ENCODE data around the gene CBX6. TPM values are rescaled to one million over a fixed set of nuclear protein-coding genes. Genes with fewer than 3 reads are reported as not detected.

CBX6 gene
- total RNA-seq, 1 donor, result 87.7 TPM

DNA sequence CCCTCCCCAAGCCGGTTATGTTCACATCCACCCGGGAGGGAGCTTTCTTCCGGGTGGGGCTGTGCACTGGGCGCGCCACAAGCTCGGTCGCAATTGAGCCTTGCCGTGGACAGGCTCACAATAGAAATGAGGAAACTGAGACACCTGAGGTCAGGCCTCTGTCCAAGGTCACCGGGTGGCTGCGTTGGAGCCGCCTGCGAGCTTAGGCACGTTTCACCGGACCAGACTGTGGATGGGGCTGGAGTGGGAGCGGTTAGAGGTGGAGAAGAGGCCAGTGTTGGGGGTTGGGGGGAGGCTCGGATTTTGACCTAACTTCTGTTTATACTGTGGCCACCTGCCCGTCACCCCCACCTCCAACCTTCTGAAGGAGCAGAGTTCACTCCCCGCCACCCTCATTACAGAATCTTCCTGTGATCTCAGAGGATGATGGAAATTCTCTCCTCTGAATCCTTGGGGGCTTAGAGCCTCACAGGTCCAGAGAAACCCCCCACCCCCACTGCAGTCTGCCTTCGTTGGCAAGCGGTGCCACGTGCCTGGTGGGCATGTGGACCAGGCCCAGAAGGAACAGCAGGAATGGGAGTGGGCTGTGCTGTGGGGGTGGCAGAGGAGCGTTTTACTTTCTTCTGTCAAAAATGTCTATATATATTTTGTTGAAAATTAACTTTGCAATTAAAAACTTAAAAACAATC lies 27.6 kb downstream of the CBX6 start:
- DNase-seq (ENCODE audit: low read depth), result no peak
- TF ChIP-seq, protein P1, sequence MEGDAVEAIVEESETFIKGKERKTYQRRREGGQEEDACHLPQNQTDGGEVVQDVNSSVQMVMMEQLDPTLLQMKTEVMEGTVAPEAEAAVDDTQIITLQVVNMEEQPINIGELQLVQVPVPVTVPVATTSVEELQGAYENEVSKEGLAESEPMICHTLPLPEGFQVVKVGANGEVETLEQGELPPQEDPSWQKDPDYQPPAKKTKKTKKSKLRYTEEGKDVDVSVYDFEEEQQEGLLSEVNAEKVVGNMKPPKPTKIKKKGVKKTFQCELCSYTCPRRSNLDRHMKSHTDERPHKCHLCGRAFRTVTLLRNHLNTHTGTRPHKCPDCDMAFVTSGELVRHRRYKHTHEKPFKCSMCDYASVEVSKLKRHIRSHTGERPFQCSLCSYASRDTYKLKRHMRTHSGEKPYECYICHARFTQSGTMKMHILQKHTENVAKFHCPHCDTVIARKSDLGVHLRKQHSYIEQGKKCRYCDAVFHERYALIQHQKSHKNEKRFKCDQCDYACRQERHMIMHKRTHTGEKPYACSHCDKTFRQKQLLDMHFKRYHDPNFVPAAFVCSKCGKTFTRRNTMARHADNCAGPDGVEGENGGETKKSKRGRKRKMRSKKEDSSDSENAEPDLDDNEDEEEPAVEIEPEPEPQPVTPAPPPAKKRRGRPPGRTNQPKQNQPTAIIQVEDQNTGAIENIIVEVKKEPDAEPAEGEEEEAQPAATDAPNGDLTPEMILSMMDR (IDR thresholded peaks at IDR 0.05; ENCODE audit: insufficient read depth, low read length), result no peak
- no peak overlapping the region for H3K4me3 ChIP-seq (ENCODE audit: low read depth, low read length)

DNA sequence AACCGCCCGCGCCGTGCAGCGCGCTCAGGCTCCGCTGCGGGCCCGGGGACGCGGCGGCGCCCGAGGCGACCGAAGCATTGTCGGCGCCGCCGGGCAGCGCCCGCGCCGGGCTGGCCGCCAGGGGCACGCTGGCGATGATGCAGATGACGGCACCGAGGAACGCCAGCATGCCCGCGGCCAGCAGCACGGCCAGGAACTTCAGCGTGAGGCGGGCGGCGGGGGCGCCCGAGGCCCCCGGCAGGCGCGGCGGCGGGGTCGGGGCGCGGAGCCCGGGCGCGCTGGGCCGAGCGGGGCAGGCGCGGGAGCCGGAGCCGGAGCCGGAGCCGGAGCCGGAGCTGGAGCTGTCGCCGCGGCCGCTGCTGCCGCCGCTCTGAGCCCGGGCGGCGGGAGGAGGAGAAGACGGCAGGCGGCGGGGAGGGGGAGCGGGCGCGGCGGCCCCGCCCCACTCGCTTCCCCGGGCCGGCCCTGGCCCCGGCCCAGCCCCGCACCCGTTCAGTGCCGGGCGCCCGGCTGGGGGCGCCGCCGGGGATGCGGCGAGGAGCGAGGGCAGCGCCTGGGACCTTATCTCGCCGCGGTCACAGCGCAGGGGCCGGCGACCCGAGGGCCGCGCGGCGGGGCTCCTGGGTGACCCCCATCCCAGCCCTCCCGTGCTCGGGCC lies 28.2 kb downstream of the CBX6 start, which contains the start of gene NPTXR:
NPTXR (minus strand) TSS at position 372 of the 658 bp plus-strand sequence.
- peak within 1 kb of the TSS; percentile 51 for H3K4me3 ChIP-seq (ENCODE audit: low read depth, low read length)
- TF ChIP-seq, protein P1 (IDR thresholded peaks at IDR 0.05; ENCODE audit: insufficient read depth, low read length), result no peak
- DNase-seq (ENCODE audit: low read depth), result no peak

DNA sequence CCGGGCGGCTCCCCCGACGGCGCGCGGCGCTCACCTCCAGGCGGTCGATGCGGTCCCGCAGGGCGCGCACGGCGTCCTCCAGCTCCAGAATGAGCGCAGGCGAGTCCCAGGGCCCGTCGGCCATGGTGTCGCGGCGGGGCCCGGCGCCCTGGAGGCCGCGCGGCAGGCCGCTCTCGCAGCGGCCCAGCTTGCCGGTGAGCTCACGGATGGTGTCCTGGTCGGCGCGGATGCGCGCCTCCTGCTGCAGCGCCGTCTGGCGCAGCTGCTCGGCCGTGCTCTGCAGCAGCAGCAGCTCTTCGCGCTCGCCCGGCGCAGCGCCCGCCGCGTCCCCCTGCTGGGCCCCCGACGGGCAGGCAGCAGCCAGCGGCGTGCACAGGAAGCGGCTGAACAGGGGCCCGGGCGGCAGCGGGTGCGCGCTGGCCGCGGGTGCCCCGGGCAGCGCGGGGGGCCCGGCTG lies 28.8 kb downstream of the CBX6 start:
- DNase-seq (ENCODE audit: low read depth), result peak; percentile 64
- TF ChIP-seq, protein P1 (IDR thresholded peaks at IDR 0.05; ENCODE audit: insufficient read depth, low read length), result peak; percentile 30
- H3K4me3 ChIP-seq (ENCODE audit: low read depth, low read length), result peak overlapping the region; percentile 51

DNA sequence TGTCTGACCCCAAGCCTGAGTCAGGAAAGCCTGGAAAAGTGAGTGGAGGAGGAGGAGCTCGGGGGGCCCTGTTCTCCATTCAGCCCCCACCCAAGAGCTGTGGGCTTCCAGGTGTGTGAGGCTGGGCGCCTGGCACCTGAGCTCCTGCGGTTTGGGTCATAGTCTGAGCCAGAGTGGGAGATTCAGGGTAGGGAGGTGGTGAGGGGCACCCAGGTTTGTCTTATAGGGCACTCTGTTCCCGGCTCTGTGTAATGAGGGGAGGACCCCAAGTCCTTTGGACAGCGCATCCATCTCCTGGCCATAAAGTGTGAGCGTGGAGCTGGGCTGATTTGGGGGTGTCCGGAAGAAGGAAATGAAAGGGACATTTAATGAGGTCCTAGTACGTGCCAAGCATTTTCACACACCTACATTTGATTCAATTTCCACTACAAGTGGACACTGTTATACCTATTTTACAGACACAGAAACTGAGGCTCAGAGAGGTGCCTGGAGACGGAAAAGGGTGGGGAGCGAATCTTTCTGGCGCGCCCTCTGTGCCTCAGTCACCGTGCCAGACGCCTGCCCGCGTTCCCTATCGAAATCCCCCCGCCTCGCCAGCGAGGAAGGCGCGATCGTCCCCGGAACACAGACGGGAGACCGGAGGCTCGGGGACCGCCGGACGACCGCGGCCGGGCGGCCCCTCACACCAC lies 29.4 kb downstream of the CBX6 start:
- TF ChIP-seq, protein P1 (IDR thresholded peaks at IDR 0.05; ENCODE audit: insufficient read depth, low read length), result no peak
- H3K4me3 ChIP-seq (ENCODE audit: low read depth, low read length), result peak overlapping the region; percentile 51
- DNase-seq (ENCODE audit: low read depth), result no peak

DNA sequence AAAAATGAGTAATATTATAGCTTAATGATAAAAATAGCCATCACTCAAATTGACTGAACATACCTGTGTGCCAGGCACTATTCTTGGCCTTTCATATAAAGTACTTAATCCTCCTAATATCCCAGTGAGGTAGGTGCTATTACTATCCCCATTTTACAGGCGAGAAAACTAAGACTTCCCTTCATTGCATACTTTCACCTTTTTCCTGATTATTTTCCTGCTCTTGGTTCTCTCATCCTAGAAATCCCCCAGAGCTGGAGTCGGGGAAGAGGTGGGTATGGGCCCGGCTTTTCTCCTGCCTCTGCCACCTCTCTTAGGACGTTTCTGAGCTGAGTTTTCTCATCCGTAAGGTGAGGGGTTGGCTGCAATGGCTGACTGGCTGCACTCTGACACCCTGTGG lies 30.4 kb downstream of the CBX6 start:
- DNase-seq (ENCODE audit: low read depth), result no peak
- TF ChIP-seq, protein P1 (IDR thresholded peaks at IDR 0.05; ENCODE audit: insufficient read depth, low read length), result no peak
- no peak overlapping the region for H3K4me3 ChIP-seq (ENCODE audit: low read depth, low read length)

DNA sequence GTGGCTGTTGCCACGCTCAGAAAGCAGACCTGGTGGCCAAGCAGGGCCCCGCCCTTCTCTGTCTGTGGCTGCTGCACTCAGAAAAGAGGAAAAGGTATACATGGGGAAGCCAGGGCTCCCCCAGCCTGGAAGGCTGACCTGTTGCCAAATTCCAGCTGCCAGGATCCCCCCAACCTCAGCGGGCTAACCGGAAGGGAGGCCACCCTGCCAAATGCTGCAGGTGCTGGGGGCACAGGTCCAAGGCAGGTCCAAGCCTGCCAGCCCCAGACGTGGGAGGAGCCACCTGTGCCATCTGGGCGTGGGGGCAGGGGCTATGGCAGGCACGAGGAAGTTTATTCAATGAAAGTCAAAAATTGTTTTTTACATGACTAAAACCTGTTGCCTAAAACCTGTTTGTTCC lies 30.8 kb downstream of the CBX6 start:
- TF ChIP-seq, protein P1 (IDR thresholded peaks at IDR 0.05; ENCODE audit: insufficient read depth, low read length), result no peak
- no peak overlapping the region for H3K4me3 ChIP-seq (ENCODE audit: low read depth, low read length)
- DNase-seq (ENCODE audit: low read depth), result no peak
